ENCODE measurements around the gene CARD19. TPM values are rescaled to one million over a fixed set of nuclear protein-coding genes. Genes with fewer than 3 reads are reported as not detected.

Gene CARD19
- total and polyA plus RNA-seq, 2 donors (not counting 1 experiment from before 2014, with no cell fraction given): 31.9 to 63.4 TPM

GRCh38 chr9:93134015-93134739 lies 38.2 kb downstream of the CARD19 start, which contains the start of gene NINJ1:
NINJ1 (minus strand) TSS chr9:93134251; CDS start chr9:93134217, 34 bp downstream.
- Histone ChIP-seq H3K79me2 (ENCODE audit: control insufficient read depth, insufficient read depth, low read length) (peaks cover 19% of the 10 kb centered on the region), H2AFZ (ENCODE audit: insufficient read depth, low read depth, low read length, poor library complexity, severe bottlenecking) (peak within 1 kb of the TSS; percentile 65), H3K4me3 (ENCODE audit: control extremely low read depth in 1 of 5, extremely low read depth in 1 of 5, insufficient read depth in 1 of 5, low read depth in 2 of 5, low read length in 4 of 5) (peak within 1 kb of the TSS; percentile 16 to 77 (median 67)), H3K9me3 (ENCODE audit: control extremely low read depth in 1 of 3, control insufficient read depth in 2 of 3, insufficient read depth in 1 of 3, low read length in 2 of 3) (peaks cover 0 to 9% (median 4%) of the 10 kb centered on the region in 3 donors), H3K4me1 (ENCODE audit: control insufficient read depth in 2 of 2, insufficient read depth in 2 of 2, low read length in 2 of 2) (peaks cover 25 to 33% of the 10 kb centered on the region in 2 donors), H3K4me2 (replicated peaks; ENCODE audit: low read depth, low read length, poor library complexity, severe bottlenecking) (peak within 1 kb of the TSS; percentile 94), H4K20me1 (ENCODE audit: control insufficient read depth, insufficient read depth, low read length, poor library complexity, severe bottlenecking) (peaks cover 12% of the 10 kb centered on the region), H3K9ac (ENCODE audit: low read length) (peak within 1 kb of the TSS; percentile 84), H3K27me3 (replicated peaks in 1 of 4; ENCODE audit: control extremely low read depth in 1 of 4, control insufficient read depth in 3 of 4, insufficient read depth in 4 of 4, low read length in 3 of 4) (peaks cover 0 to 13% (median 0%) of the 10 kb centered on the region in 4 experiments), H3K27ac (ENCODE audit: low read length in 2 of 2) (peak within 1 kb of the TSS; percentile 68 to 76), H3K36me3 (replicated peaks in 1 of 2; ENCODE audit: control extremely low read depth in 1 of 2, control insufficient read depth in 1 of 2, extremely low read depth in 1 of 2, insufficient read depth in 2 of 2, low read length in 1 of 2) (no peaks in the 10 kb centered on the region)
- H3K4me1 Mint-ChIP-seq: peaks cover 43% of the 10 kb centered on the region
- ChIA-PET CTCF (interaction anchor here (0.7 to 2.0 kb wide), 3 partner anchors 14 to 25 kb away, joined by 3 to 9 read pairs (median 4); no protein-coding TSS in a partner anchor), POLR2A (interaction anchor here (0.6 to 1.1 kb wide), 3 partner anchors 28 to 170 kb away, joined by 3 to 5 read pairs (median 4); no protein-coding TSS in a partner anchor)
- no peaks in the 10 kb centered on the region for H3K27me3 Mint-ChIP-seq
- H3K27ac Mint-ChIP-seq: peak within 1 kb of the TSS; percentile 84
- DNase-seq (peak; percentile 94), ATAC-seq (ENCODE audit: low read depth) (peak; percentile 85)
- intact Hi-C loops (cut with micrococcal nuclease): loop anchor here (1.0 to 10.0 kb wide), 4 partner anchors 14 to 431 kb away; partner anchors contain the start of gene SUSD3
- peaks cover 3% of the 10 kb centered on the region for H3K9me3 Mint-ChIP-seq (ENCODE audit: insufficient read depth)
- peak within 1 kb of the TSS; percentile 90 for H3K4me3 Mint-ChIP-seq
- under 1% methylated on average over 69 of the region's 78 CpGs for WGBS (ENCODE audit: insufficient coverage)
- no peak for TF ChIP-seq EZH2 (IDR thresholded peaks at IDR 0.05; ENCODE audit: borderline replicate concordance, insufficient read depth, low read depth, low read length, poor library complexity, severe bottlenecking)
- TF ChIP-seq, protein P1, sequence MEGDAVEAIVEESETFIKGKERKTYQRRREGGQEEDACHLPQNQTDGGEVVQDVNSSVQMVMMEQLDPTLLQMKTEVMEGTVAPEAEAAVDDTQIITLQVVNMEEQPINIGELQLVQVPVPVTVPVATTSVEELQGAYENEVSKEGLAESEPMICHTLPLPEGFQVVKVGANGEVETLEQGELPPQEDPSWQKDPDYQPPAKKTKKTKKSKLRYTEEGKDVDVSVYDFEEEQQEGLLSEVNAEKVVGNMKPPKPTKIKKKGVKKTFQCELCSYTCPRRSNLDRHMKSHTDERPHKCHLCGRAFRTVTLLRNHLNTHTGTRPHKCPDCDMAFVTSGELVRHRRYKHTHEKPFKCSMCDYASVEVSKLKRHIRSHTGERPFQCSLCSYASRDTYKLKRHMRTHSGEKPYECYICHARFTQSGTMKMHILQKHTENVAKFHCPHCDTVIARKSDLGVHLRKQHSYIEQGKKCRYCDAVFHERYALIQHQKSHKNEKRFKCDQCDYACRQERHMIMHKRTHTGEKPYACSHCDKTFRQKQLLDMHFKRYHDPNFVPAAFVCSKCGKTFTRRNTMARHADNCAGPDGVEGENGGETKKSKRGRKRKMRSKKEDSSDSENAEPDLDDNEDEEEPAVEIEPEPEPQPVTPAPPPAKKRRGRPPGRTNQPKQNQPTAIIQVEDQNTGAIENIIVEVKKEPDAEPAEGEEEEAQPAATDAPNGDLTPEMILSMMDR (IDR thresholded peaks at IDR 0.05): no peak
